Measurements from ENCODE around the gene MTRF1L.
A peak's percentile ranks its signal among the peaks of the same experiment; 100 is the strongest.
"Not testable (repeated sequence)": the region's sequence is repeated elsewhere in the genome, so short reads cannot be mapped to it uniquely, and the experiment has no call there.

Gene MTRF1L

GRCh38 chr6:153001767-153002612, 519 bp downstream of the MTRF1L start:
- no peak for DNase-seq (ENCODE audit: low spot score)

- not testable (repeated sequence) for DNase-seq (ENCODE audit: low spot score)
Measured at GRCh38 chr6:153000790-153001189, 1.7 kb downstream of the MTRF1L start.

- no peak for DNase-seq (ENCODE audit: low spot score)
Measured at GRCh38 chr6:153000243-153000642, 2.3 kb downstream of the MTRF1L start.

GRCh38 chr6:152999538-152999937, 3.0 kb downstream of the MTRF1L start:
- DNase-seq (ENCODE audit: low spot score) = not testable (repeated sequence)

GRCh38 chr6:152993847-152994246, 8.7 kb downstream of the MTRF1L start:
- no peak for DNase-seq (ENCODE audit: low spot score)

GRCh38 chr6:152993431-152993830, 9.1 kb downstream of the MTRF1L start:
- no peak for DNase-seq (ENCODE audit: low spot score)

- no peak for DNase-seq (ENCODE audit: low spot score)
Measured at GRCh38 chr6:152986978-152987377, 15.5 kb downstream of the MTRF1L start.

GRCh38 chr6:152985300-152985699, 17.2 kb downstream of the MTRF1L start:
- DNase-seq (ENCODE audit: low spot score) = not testable (repeated sequence)

GRCh38 chr6:152984513-152984872, 18.0 kb downstream of the MTRF1L start:
- DNase-seq (ENCODE audit: low spot score) = no peak

- DNase-seq (ENCODE audit: low spot score) = peak; percentile 54
Measured at GRCh38 chr6:152983637-152984512, 18.6 kb downstream of the MTRF1L start.

- DNase-seq (ENCODE audit: low spot score) = peak; percentile 98
Measured at GRCh38 chr6:152982904-152983636, 19.4 kb downstream of the MTRF1L start, which contains the start of gene FBXO5. Gene FBXO5, minus strand, starts transcription at chr6:152983041. Its CDS starts 82 bp downstream, at chr6:152982959.

- DNase-seq (ENCODE audit: low spot score) = peak; percentile 59
Measured at GRCh38 chr6:152981989-152982903, 20.3 kb downstream of the MTRF1L start.

GRCh38 chr6:152981219-152981618, 21.3 kb downstream of the MTRF1L start:
- no peak for DNase-seq (ENCODE audit: low spot score)

GRCh38 chr6:152980656-152981055, 21.9 kb downstream of the MTRF1L start:
- DNase-seq (ENCODE audit: low spot score) = no peak

- no peak for DNase-seq (ENCODE audit: low spot score)
Measured at GRCh38 chr6:152979116-152979515, 23.4 kb downstream of the MTRF1L start.

GRCh38 chr6:152978058-152978457, 24.5 kb downstream of the MTRF1L start:
- DNase-seq (ENCODE audit: low spot score) = no peak

- DNase-seq (ENCODE audit: low spot score) = no peak
Measured at GRCh38 chr6:152977556-152977955, 25.0 kb downstream of the MTRF1L start.

- DNase-seq (ENCODE audit: low spot score) = no peak
Measured at GRCh38 chr6:152976749-152977148, 25.8 kb downstream of the MTRF1L start.

- no peak for DNase-seq (ENCODE audit: low spot score)
Measured at GRCh38 chr6:152975204-152975915, 27.1 kb downstream of the MTRF1L start.

GRCh38 chr6:152973916-152974315, 28.6 kb downstream of the MTRF1L start:
- DNase-seq (ENCODE audit: low spot score) = no peak
